HG03103 (cell line): Measurements from ENCODE around the gene TRIM31.
"Not testable (repeated sequence)": the region's sequence is repeated elsewhere in the genome, so short reads cannot be mapped to it uniquely, and the experiment has no call there.

ENCODE experiments used
- ATAC-seq: cut with Tn5 transposase; IDR thresholded peaks from one replicate; pipeline ENCODE4 v1.9.1; 2021; ENCODE audit warnings: low read depth; ENCODE audit not compliant: unreplicated experiment

TRIM31 gene

DNA sequence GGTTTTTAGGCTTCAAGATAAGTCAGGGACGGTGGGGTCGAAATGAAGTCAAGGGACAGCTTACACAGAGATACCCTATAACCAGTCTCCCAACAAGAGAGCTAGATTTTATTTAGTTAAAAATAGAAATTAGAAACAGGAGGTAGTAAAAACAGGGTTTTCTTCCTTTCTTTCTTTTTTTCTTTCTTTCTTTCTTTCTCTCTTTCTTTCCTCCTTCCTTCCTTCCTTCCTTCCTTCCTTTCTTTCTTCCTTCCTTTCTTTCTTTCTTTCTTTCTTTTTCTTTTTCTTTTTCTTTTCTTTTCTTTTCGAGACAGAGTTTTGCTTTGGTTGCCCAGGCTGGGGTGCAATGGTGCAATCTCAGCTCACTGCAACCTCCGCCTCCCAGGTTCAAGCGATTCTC is 5.8 kb upstream of the TRIM31 start:
- not testable (repeated sequence) for ATAC-seq

DNA sequence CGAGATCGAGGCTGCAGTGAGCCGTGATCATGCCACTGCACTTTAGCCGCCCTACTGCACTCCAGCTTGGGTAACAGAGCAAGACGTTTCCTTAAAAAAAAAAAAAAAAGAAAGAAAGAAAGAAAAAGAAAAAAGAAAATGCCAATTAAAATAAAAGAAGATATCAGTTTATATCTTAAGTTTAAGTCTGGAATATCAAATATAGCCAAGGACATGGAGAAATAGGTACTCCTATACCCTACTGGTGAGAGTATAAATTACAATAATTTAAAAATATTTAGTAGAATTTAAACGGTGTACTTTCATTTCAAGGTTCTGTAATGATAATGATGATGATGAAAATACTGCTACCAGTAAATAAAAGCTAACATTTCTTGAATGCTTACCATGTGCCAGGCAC is 3.8 kb upstream of the TRIM31 start:
- no peak for ATAC-seq

DNA sequence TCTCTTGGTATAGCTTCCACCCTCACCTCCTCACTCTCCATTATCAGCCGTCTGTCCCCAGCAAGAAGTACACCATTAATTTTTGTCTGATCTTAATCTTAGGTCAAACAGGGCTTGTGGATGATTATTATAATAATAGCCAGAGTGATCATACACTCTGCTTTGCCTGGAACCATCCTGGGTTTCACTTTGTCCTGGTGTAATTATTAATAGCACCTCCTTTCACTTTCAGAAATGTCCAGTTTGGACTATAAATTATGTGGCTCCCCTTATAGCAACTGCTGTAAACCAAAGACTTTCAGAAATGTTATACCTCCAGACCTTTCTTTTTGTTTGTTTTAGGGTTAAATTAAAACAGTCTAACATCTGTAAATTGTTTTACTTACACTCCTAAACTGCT is 951 bp upstream of the TRIM31 start:
- ATAC-seq = no peak

DNA sequence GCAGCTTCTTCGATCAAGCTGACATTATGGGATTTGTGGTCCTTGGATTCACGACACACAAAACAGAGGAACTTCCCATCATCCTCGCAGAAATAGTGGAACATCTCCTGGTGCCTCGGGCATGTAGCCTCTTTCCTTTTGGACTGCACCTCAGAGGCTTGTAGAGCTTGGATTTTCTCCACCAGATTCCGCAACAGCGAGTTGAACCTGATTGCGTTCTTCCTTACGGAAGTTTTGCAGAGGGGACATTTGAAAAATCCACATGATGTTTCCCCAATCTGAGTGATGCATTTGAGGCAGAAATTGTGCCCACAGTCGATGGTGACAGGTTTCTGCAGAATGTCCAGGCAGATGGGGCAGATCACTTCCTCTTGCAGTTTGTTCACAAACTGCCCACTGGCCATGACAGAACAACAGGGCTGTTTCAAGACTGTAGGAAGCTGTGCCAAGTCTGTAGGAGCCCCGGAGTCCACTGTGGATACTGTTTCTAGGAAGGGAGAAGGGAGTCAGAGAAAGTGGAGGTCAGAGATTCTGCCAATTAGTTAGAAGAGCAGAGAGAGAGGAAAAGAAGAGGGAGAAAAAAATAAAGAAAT is 392 bp downstream of the TRIM31 start:
- no peak for ATAC-seq

DNA sequence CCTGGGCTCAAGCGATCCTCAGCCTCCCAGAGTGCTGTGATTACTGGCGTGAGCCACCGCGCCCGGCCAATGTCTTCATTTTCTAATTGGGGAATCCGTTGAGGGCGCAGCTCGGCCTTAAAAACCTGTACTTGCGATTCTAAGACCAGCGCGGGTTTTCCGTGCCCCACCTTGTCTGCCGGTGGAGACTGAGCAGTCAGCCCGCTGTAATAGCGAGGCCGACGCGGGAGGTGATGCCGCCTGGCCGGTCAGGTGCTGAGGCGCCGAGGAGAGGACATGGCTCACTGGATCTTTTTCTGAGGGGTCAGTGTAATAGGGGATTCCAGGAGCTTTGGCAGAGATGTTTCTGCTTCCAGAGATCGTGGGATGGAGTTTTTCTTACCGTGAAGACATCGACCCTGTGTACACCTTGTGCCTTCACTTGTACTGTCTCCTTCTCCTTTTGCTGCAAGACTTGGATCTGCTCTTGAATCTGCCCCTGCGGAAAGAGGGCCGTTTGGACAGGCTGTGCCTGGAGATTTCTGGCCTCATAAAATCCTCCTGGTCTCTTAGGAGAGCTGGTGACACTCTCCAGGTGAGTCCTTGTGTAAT is 1.5 kb downstream of the TRIM31 start:
- ATAC-seq = no peak

DNA sequence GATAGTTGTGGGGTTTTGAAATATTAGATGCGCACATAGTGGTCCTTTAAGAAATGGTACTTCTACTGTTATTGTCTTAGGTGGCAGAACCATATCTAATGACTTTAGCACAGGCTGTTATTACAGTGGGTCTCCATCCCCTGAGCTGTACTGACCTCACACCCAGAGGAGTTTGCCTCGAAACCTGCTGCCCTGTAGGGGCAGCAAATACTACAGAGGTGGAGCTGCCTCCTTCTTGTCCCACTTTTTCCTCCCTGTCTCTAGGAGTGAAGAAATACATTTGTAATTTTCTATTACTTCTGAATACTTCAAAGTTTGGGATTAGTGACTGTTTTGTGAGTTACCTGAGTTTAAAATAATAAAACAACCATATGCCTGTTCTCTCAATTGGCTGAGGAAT is 8.2 kb downstream of the TRIM31 start:
- ATAC-seq = no peak

DNA sequence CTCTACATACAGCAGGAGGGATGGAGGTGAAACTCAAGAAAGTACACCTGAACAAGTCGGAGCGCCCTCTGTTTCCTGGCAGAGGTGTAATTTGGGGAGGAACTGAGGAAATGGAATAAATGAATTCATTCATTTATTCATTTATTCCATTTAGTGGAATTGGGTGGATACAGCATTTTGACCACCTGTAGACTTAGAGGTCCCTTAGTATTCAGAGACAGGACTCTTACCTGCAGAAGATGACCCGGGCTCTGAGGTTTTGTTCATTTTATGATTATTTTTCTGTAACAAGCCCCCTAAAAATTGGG is 9.1 kb downstream of the TRIM31 start:
- no peak for ATAC-seq

DNA sequence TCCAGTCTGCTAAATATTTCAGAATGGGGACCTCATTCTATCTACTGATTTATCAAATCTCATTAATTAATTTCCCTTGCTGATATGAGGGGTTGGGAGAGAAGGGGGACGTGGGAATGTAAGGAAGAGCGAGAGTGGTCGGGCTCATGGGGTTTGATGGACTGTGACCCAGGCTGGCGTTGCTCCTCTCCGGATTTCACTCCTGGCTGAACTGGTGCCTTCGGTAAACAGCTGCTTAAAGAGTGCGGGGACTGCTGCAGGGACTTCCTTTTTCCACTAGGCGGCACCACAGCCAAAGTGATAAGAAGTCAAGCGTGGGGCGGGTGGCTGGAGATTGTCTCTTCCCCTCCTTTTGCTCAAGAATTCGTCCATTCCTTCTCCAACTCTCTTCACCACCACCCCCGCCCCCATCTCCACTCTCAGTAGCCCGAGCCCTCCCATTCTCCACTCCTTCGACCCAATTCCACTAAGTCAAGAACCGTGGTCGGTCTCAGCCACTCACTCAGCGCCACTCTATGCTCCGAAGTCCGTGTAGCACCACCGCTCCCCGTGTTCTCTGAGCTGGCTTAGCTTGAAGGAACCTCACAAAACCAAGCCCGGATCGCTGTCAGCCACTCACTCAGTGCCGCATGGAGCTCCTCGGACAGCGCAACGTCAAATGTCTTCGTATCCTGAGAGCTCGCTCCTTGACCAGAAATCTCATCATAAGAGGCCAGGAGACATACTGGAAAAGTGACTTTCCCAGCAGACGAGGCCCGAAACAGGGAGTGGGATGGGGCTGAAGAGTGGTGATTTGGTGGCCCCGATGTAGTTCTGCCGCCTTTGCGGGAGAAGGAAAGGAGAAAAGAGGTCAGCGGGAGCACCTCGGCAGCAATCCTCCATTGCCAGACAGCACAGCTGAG is 9.7 kb downstream of the TRIM31 start:
- no peak for ATAC-seq

DNA sequence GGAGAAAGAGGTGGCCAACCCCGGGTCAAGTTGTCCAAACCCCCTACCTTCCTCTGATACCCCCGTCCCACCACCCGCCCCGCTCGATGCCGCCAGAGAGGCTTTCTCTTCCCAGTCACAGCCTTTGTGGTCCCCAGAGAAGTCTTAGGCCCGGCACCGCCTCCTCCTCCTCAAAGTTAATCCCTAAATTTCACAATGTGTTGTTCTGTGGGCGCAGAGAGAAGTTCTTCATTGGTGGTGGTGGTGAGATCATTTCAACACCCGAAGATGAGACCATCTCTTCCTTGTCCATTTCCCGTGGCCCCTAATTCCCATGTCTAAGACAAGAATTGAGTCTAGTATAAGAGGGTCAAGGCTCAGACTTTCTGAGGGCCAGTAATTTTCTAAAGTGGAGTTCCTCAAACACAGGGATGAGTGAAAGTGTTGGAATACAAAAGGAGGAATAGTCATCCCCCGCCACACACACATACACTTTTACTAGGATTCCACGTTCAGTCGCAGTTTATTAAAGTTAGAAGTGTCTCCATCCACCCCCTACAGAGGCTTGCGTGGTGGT is 10.4 kb downstream of the TRIM31 start:
- ATAC-seq = no peak

DNA sequence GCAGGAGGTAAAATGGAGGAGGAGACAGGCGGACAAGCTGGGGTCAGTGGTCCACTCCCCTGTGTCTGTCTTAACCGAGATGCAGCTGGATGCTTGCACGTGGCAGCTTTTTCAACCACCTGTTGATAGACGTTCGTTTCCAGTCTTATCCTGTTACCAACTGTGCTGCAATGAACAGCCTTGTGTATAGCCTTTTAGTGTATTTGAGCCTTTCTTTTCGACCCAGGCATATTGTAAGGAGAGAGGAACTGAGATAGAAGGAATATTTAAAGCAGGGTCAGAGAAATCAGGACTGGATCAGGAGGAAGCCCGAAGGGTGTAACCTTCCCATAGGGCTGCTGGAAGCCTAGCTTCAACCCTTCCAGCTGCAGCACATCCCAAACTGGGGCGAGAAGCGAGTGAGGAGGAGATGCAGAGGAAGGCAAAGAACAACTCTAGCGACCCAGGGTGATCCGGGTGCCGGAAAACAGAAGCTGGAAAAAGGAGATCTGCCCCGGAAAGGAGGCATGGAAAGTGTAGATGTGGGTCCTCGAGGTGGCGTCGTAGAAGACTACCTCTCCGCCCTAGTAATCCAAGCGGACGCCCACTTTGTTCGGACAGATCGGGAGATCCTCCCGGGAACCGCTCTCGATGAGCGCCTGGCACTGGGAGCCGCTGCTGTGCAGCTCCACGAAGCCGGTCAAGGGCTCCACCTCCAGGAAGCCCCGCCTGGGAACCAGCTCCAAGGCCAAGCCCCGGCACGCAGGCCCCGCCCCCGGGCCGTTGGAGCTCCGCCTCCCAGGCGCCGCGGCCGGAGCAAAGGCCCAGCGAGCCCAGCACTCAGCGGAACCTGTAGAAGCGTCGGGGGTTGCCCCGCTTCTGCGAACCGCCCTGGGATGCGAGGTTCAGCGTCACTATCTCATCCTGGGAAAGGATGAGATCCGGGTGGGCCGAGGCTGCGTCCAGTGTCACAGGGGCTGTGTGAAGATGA is 11.2 kb downstream of the TRIM31 start:
- ATAC-seq = peak; percentile 48

DNA sequence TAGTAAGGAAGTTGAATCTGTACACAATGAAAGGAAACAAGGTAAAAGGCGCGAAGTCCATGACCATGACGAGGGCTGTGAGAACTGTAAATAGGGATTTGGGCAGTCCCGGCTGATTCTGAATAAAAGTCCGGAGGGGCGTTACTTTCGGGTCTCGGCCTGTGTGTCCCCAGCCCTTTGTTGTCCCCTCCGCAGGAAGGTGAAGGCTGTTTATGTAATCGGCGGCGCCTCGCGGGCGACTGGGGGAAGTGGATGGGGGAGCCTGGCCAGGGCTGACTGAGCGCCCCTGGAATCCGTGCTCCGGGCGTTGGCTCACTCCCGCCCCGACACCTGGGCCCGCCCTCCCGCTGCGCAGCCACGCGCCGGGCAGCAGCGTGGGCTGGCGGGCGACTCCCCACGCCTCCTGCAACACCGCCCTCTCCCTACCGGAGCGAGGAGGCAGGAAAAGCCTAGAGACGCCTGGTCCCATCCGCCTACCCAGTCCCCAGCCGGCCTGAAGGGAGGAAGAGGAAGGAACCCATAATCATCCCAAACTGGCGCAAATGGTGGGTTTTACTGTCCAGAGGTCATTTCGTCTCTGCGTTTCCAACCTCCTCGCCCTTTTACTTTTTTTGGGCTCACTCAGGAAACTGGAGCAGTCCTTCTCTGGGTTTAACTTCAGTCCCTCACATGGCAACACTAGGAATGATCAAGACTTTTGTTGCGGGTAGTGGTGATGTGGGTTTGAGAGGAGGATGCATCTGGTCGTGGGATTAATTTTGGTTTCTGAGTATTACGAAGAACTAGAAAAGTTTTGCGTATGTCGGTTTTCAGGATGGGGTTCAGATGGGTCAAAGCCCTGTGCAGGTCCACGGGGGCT is 12.1 kb downstream of the TRIM31 start:
- ATAC-seq = no peak

DNA sequence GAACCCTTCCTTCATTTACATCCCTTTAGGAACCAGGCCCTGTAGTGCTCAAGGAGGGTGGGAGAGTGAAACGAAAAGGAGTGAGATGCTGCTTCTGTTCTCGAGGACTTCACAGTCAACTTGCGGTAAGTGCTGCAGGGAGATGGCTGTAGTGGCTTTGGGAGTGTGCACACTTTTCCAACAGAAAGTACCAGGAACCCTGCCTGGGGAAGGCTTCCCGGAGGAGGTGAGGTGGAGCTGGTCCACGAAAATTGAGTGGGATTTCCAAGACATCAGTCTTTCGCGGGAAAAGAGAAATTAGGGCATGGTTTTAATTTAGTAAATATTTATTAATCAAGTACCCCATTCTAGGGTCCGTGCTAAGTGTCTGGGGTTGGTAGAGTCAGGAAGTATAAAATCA is 12.7 kb downstream of the TRIM31 start:
- ATAC-seq = no peak

DNA sequence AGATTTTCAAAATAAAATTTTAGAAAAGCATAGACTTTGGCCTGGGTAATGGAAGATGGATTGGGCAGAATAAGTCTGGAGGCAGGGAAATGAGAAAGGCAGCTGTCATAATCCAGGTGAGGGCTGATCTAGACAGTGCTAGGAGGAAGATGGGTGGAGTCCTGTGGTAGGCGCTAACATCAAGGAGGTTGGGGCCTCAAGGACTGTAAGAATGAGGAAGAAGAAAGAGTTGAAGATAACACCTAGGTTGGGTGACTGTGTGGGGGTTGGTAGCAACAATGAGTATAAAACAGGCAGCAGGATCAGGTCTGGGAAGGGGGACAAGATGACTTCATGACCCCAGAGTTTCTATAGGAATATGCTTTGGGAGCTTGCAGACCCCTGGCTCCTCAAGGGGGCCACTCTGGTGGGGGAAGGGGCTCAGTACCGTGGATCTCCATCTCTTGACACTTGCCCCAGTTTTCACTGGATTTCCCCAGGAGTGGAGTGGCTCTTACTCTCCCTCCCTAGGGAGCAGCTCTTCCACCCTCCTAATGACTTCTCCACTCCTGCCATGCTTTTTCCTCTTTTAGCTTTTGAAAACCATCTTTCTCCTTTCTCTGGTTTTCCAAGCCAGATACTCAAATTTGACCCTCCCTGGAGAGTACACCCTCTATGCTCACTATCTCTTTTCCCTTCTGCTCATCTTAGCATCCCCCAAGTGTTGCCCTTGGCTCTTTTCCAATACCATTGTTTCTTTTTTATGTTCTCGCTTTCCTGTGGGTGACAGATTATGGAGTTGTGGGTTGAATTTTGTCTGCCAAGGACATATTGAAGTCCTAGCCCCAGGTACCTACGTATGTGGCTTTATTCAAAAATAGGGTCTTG is 14.8 kb downstream of the TRIM31 start:
- no peak for ATAC-seq

DNA sequence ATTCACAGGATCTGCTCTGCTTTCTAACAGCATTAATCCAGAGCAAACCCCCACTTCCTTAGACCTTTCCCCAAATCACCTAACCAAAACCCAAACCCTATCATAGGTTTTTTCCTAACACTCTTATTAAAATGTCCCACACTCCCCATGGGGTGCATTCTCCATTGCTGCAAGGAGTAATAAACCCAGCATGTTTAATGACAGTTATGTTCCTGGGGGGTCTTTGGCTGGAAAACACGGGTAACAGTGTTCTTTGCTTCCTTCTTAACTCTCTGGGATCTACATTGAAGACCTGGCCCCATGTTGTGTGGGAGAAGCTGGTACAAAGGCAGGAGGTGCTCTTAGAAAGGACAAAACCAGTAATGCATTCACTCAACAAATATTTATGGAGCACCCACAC is 16.1 kb downstream of the TRIM31 start:
- ATAC-seq = no peak

DNA sequence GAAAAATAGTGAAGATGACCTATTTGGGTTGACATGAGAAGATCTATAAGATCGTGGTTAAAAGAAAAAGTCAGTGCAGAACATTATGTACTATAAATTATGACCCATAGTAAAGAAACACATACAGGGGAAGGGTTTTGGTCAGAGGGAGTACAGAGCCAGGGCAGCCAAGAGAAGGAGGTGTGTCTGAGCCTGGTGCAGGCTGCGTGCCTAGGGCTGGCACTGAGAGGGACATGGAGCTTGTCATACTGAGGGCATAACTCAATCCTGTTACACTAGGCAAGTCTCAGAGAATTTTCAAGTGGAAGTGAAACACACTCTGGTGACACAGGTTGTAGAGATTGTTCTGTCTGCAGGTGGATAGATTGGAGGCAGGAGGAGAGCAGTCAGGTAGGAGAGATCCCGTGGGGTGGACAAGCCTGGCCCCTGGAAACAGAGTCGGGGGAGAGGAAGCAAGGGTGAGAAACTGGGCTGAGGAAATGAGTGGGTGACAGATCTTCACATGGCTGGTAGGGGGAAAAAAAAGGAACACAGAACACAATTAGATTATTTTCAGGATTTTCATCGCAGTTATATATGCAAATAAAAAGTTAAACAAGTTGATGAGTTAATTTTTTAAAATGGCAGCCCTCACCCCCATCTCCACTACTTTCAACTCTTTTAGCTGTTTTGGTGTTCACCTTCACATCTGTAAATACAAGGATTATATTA is 18.8 kb downstream of the TRIM31 start:
- no peak for ATAC-seq

DNA sequence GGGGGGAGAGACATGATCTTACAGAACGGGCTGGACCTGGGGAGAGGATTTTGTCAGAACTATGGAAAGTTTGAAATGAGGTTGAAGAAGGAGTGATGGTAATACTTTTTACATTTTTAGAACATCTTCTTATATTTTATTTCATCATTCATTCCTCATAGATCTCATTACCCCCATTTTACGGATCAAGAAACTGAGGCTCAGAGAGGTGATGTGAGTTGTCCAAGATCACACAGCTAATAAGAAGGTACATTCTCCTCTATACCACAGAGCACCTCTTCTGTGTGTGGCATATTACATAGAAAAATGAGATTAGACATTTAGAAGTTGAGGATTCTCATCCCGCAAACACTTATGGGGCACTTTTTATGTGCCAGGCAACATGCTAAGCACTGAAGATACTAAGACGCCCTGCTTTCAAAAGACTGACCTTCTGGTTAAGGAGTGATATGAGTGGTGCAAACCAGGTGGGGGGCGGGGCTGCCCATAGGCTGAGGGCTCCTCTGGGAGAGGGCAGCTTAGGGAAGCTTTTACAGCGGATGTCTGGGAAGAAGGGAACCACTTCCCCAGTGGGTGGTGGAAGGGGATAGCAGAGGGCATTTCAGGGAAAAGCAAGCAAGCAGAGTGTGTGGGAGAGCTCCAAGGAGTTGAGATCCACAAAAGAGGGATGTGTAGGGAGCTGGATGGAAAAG is 19.9 kb downstream of the TRIM31 start:
- ATAC-seq = no peak

DNA sequence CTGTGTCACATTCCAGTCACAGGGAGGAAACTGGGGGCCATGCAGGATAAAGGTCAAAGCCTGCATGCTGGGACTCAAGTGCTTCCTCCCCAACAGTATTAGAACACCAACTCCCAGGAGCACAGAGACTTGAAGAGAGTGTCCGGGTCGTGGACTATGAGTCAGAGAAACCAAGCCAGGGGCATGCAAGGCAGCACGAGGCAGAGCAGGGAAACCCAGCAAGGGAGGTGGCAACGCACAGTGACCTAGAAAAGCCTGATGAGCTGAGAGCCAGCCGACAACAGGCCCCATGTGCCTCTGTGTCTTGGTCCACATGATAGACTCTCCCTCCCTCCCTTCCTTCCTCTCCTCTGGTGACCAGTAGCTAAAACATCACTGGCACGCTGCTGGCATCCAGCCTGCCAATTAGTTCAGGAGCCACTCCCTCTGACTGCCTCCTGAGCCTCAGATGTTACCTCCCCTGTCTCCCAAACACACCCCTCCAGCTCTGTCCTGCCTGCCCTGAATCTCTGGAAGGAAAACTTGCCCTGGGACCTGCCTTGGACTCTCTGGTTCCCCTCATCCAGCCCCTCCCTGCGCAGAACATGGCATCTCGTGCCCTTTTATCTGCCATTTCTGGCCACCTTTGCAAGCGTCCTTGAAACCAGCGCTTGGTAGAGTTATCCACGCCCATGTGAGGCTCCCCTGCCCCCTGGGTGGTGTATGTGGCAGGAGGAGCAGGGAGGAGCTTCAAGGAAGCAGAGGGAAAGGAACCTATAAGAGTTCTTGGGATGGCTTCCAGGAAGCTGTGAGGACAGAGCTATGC is 21.1 kb downstream of the TRIM31 start:
- no peak for ATAC-seq
